Measurements from ENCODE around the gene GABBR2.

Gene GABBR2

GRCh38 chr9:98378794-98379193 lies 329.9 kb downstream of the GABBR2 start:
- no peak for TF ChIP-seq CTCF (conservative IDR thresholded peaks at IDR 0.05)
- no peak overlapping the region for H3K27ac ChIP-seq

DNA sequence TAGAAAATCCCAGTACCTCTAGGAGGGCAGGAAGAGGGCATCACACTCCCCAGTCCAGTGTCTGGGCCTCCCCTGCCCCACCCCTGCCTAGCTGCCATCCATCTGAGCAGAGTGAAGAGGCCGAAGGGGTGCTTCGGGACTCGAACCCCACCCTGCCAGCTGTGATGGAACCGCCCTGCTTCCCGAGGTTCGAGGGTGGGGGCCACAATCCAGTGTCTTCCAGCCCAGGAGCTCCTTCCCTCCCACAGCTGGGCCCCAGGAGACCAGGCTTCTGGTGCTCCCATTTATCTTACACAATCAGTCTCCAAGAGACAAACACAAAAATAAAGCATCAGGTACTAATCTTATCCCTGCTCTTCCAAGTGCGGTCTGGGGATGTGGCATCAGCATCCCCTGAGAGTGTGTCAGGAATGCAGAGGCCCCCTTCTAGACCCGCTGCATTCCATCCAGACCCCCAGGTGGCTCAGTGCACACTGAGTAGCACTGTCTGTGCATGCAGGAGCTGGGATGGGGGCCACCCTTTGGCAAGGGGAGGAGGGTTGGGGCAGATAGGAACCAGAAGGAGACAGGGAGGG lies 330.4 kb downstream of the GABBR2 start:
- no peak for TF ChIP-seq CTCF (conservative IDR thresholded peaks at IDR 0.05)
- no peak overlapping the region for H3K27ac ChIP-seq

DNA sequence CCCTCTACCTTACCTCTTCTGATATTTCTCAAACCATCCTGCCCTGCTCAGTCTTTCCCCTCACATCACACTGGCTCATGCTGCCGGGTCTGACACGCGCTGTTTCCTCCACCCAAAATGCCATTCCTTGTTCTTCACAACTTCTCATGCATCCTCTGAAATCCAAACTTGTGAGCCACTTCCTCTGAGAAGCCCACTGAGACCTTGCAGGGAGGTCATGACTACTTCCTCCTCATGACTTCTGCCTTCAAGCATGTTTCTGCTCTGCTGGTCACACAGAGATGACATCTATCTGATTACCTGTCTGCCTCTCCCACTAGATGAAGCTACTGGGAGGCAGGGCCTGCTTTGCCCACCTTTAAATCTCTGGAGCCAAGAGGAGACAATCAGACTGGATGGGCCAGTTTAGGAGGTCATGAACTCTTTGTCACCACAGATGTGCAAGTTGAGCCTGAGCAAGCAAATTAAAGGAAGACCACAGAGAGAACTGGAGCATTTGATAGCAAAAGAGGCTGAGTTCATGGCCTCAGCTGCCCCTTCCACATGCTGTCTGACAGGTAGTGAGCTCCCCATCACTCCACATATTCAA lies 333.5 kb downstream of the GABBR2 start:
- H3K27ac ChIP-seq, result no peak overlapping the region
- TF ChIP-seq CTCF (conservative IDR thresholded peaks at IDR 0.05), result no peak

DNA sequence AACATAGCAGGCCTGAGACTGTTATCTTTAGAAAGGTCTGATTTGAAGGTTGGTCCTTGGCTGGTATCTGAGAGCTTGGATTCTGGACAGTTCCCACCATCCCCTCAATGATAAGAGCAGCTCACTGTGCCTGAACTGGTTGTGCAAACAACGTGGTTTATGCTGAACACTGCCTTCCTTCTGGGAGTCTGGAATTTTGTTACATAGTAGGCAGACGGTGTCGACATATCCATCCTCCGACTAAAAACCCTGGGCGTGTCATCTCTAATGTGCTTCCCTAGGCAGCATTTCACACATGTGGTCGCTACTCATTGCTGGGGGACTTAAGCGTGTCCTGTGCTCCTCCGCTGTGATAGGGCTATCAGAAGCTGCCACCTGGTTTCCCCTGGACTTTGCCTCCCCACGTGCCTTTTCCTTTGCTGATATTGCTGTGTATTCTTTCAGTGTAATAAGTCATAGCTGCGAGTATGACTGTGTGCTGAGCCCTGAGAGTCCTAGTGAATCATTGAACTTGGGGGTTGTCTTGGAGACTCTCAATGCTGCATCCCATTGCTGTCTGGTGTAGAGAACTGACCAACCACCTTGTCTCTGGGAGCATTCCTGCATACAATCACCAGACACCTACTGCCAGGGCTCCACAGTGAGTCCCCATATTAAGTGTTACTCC lies 334.2 kb downstream of the GABBR2 start:
- no peak for TF ChIP-seq CTCF (conservative IDR thresholded peaks at IDR 0.05)

DNA sequence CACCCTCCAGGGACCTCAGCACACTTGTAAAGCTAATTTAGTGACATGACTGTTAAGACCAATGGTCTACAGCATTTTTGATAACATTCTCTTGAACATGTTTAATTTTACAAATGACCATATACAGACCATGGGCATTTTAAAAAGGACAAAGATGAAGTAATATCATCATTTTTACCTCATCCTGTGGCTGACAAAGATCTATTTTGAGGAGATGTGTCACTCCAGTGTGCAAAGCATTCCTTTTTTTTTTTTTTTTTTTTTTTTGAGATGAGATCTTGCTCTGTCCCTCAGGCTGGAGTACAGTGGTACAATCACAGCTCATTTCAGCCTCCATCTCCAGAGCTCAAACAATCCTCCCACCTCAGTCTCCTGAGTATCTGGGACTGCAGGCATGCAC lies 335.1 kb downstream of the GABBR2 start:
- H3K27ac ChIP-seq, result no peak overlapping the region

More for the DNA sequence above, 334.2 kb downstream of the GABBR2 start:
- no peak overlapping the region for H3K27ac ChIP-seq

GRCh38 chr9:98372077-98372836 lies 336.5 kb downstream of the GABBR2 start:
- no peak overlapping the region for H3K27ac ChIP-seq
- no peak for TF ChIP-seq CTCF (conservative IDR thresholded peaks at IDR 0.05)

More for the DNA sequence above, 335.1 kb downstream of the GABBR2 start:
- TF ChIP-seq CTCF (conservative IDR thresholded peaks at IDR 0.05), result no peak

DNA sequence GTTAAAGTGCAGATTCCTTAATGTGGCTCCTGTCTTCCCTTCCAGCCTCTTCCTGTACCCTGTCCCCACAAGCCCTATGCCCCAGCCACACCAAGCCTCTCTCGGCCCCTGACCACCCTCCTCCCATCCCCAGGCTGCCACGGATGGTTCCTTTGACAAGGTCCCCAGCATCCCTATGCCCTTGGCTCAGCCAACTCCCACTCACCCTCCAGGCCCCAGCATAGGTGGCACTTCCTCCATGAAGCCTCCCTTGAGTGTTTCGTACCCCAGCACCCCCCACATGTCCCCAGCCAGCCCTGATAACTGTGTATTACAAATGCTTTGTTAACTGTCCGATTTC lies 337.8 kb downstream of the GABBR2 start:
- no peak for TF ChIP-seq CTCF (conservative IDR thresholded peaks at IDR 0.05)
- H3K27ac ChIP-seq, result no peak overlapping the region

Measured in VCaP (cell line).